K562 (cell line): ENCODE results near the gene PPM1F. TPM values are rescaled to one million over a fixed set of nuclear protein-coding genes. Genes with fewer than 3 reads are reported as not detected.
A peak's percentile ranks its signal among the peaks of the same experiment; 100 is the strongest.

Source experiments
- ATAC-seq: fragments of 200-7000 bp; cut with Tn5 transposase; 3 replicates; pipeline ENCODE4 v1.9.1; 2020; ENCODE audit warnings: moderate library complexity
- BruUV-seq: library from RNA; stranded (reverse); fragments of 400-500 nt; replicated peaks from 2 replicates; lab custom pipeline; 2021; lab: Mats Ljungman, UMichigan
- CTCF ChIA-PET: fragments of 300-600 bp; formaldehyde crosslinking; extraction: SDS; loops from one replicate; lab custom pipeline; 2021; ENCODE audit warnings: low intra/inter-chr PET ratio; lab: Yijun Ruan, JAX
- POLR2A ChIA-PET: fragments of 300-600, 350-650 bp; sonication (Branson Sonifier 250); formaldehyde crosslinking; extraction: SDS; loops from one replicate; lab custom pipeline; 2021; ENCODE audit warnings: antibody characterized with exemption, inconsistent platforms; lab: Yijun Ruan, JAX
- DNase-seq, 4 experiments: peaks; one replicate each; pipeline versions ENCODE4 v3.0.0 to v3.0.0-alpha.2; 2011 to 2018; ENCODE audit warnings: low spot score in 3 of 4, mixed read lengths in 3 of 4; ENCODE audit errors: extremely low read depth in 1 of 4
- FAIRE-seq: peaks from 2 replicates; lab custom pipeline; 2011; peaks lifted over from hg19 to GRCh38; lab: Jason Lieb, UNC
- H2AFZ ChIP-seq: 2 replicates; pipeline ENCODE4 v1.6.0; 2011; ENCODE audit warnings: low read depth, low read length, control low read depth, inconsistent platforms
- H3K27ac ChIP-seq: fragments of 200-600 bp; 3 replicates; pipeline ENCODE4 v1.8.0; 2011; ENCODE audit warnings: low read depth, mild to moderate bottlenecking, control low read depth, inconsistent platforms, low read length, moderate library complexity, mixed read lengths; ENCODE audit errors: extremely low read depth
- H3K27me3 ChIP-seq, 2 experiments: fragments of 300-600 bp in 1 of 2; 2 replicates in 1 of 2; 3 replicates in 1 of 2; pipeline versions ENCODE4 v1.6.0 to v1.8.0; 2011; ENCODE audit warnings: inconsistent platforms in 2 of 2, low read length in 2 of 2, mild to moderate bottlenecking in 1 of 2, mixed read lengths in 1 of 2, moderate library complexity in 1 of 2; ENCODE audit not compliant: control insufficient read depth in 2 of 2, insufficient read depth in 2 of 2
- H3K36me3 ChIP-seq: fragments of 300-600 bp; 3 replicates; pipeline ENCODE4 v1.8.0; 2011; ENCODE audit warnings: mild to moderate bottlenecking, low read length, inconsistent platforms; ENCODE audit not compliant: control insufficient read depth, insufficient read depth
- H3K4me1 ChIP-seq, 2 experiments: fragments of 200-600 bp in 1 of 2; replicated peaks in 1 of 2; 2 replicates in 1 of 2; 3 replicates in 1 of 2; pipeline versions ENCODE4 v1.5.1 to v1.8.0; 2011; ENCODE audit warnings: inconsistent platforms in 2 of 2, low read length in 2 of 2, mild to moderate bottlenecking in 1 of 2, mixed read lengths in 1 of 2, moderate library complexity in 1 of 2; ENCODE audit not compliant: control insufficient read depth in 2 of 2, insufficient read depth in 2 of 2
- H3K4me2 ChIP-seq: 2 replicates; pipeline ENCODE4 v1.6.1; 2011; ENCODE audit warnings: low read length, control low read depth, inconsistent platforms, mixed read lengths; ENCODE audit not compliant: insufficient read depth
- H3K4me3 ChIP-seq: fragments of 200-600 bp; sonication (generic), shearing (Covaris generic); 2 replicates; pipeline ENCODE4 v1.5.1; 2016; ENCODE audit warnings: control low read depth, inconsistent platforms
- H3K79me2 ChIP-seq: fragments of 200-600 bp; 3 replicates; pipeline ENCODE4 v1.8.0; 2011; ENCODE audit warnings: low read length, inconsistent platforms; ENCODE audit not compliant: control insufficient read depth, insufficient read depth
- H3K9ac ChIP-seq, 2 experiments: 2 replicates each; pipeline versions ENCODE4 v1.6.0 to v1.6.1; 2011; ENCODE audit warnings: low read depth in 2 of 2, low read length in 2 of 2, control low read depth in 1 of 2, inconsistent platforms in 1 of 2, mild to moderate bottlenecking in 1 of 2, mixed read lengths in 1 of 2; ENCODE audit not compliant: insufficient read depth in 1 of 2
- H3K9me1 ChIP-seq: one replicate; pipeline ENCODE4 v1.6.0; 2011; ENCODE audit warnings: inconsistent platforms, mild to moderate bottlenecking, low read length, moderate library complexity; ENCODE audit not compliant: control insufficient read depth, insufficient read depth
- H3K9me3 ChIP-seq: replicated peaks from 2 replicates; pipeline ENCODE4 v1.5.1; 2011; ENCODE audit warnings: low read depth, low read length, inconsistent platforms; ENCODE audit not compliant: control insufficient read depth, insufficient read depth
- H4K20me1 ChIP-seq: replicated peaks from 2 replicates; pipeline ENCODE4 v1.6.1; 2011; ENCODE audit warnings: low read length, inconsistent platforms, mixed read lengths; ENCODE audit not compliant: control insufficient read depth, insufficient read depth
- CTBP1 ChIP-seq: fragments of 450-650 bp; IDR thresholded peaks from 2 replicates; pipeline ENCODE4 v1.6.1; 2016; ENCODE audit warnings: borderline replicate concordance
- EP300 ChIP-seq: IDR thresholded peaks from 2 replicates; pipeline ENCODE4 v1.6.1; 2012; ENCODE audit warnings: low read length, improper control_type of control experiment
- ESRRB ChIP-seq: fragments of 250-450 bp; sonication (Bioruptor Pico); IDR thresholded peaks from 2 replicates; pipeline ENCODE4 v1.5.0; 2020; ENCODE audit warnings: mild to moderate bottlenecking, moderate library complexity, borderline replicate concordance
- RFX1 ChIP-seq: fragments of 450-650 bp; IDR thresholded peaks from 2 replicates; pipeline ENCODE4 v1.6.1; 2016; ENCODE audit warnings: mild to moderate bottlenecking, moderate library complexity
- SOX6 ChIP-seq: fragments of 450-650 bp; IDR thresholded peaks from 2 replicates; pipeline ENCODE4 v1.6.1; 2014; ENCODE audit warnings: mild to moderate bottlenecking
- TCF7L2 ChIP-seq: fragments of 150-350 bp; IDR thresholded peaks from 2 replicates; pipeline ENCODE4 v1.6.1; 2016; ENCODE audit warnings: low read depth, mild to moderate bottlenecking, low read length, moderate library complexity
- YBX1 ChIP-seq: fragments of 450-650 bp; IDR thresholded peaks from 2 replicates; pipeline ENCODE4 v1.7.1; 2016; ENCODE audit warnings: mild to moderate bottlenecking
- ZBTB8A ChIP-seq: fragments of 450-650 bp; IDR thresholded peaks from 2 replicates; pipeline ENCODE4 v1.6.1; 2018; ENCODE audit warnings: mild to moderate bottlenecking, moderate library complexity; ENCODE audit not compliant: partially characterized antibody
- ZNF24 ChIP-seq: fragments of 450-650 bp; IDR thresholded peaks from 2 replicates; pipeline ENCODE4 v1.6.1; 2016
- WGBS: fragments of 100-300 bp; shearing (Covaris generic); methylation state at CpG from one replicate; pipeline ENCODE4 v1.1.6; 2016; ENCODE audit warnings: low coverage, mixed read lengths; ENCODE audit not compliant: insufficient coverage; ENCODE audit errors: missing lambda C conversion rate; 5-methylcytosine and 5-hydroxymethylcytosine counted together
- in situ Hi-C: fragments of 300-500 bp; cut with MboI; formaldehyde crosslinking; loops from 4 replicates; pipeline ENCODE4 v1.15.0; 2018; ENCODE audit warnings: inconsistent platforms, mixed read lengths
- intact Hi-C: fragments of 100-400 bp; cut with micrococcal nuclease; formaldehyde crosslinking; loops from 2 replicates; pipeline ENCODE4 v1.14.2; 2022
- polyA plus RNA-seq, 8 experiments: library from polyadenylated mRNA; depleted of rRNA in 4 of 8; stranded (reverse) in 5 of 8; unstranded in 3 of 8; fragments of >200 nt; fragmentation: Nextera tagmentation in 2 of 8; fragmentation: Illumina TruSeq in 1 of 8; extraction: Ambion mirVana in 2 of 8; extraction: Trizol in 1 of 8; gene quantifications; 2 replicates each; pipeline versions ENCODE4 v1.2.1 to v1.2.3, GENCODE V29; 2011 to 2014; ENCODE audit warnings: inconsistent platforms in 1 of 8, missing spikeins in 1 of 8
- total RNA-seq, 7 experiments: library from RNA; depleted of rRNA in 6 of 7; stranded (reverse); fragments of >200 nt in 6 of 7; fragmentation: Illumina TruSeq in 2 of 7; extraction: Trizol in 2 of 7; gene quantifications; 2 replicates each; pipeline versions ENCODE4 v1.2.1 to v1.2.3, GENCODE V29; 2011 to 2021; ENCODE audit warnings: low replicate concordance in 1 of 7
- TF ChIP-seq, protein P1 (sequence below): fragments of 200-600 bp; sonication (generic); IDR thresholded peaks from one replicate; pipeline ENCODE4 v1.6.1; 2012; ENCODE audit warnings: mild to moderate bottlenecking, low read depth, low read length, inconsistent platforms

PPM1F gene
- total and polyA plus RNA-seq, 9 of the 15 experiments (the other 6 are each of a cell fraction or from before 2014, with no cell fraction given): 2.1 to 159 (median 64.0) TPM

DNA sequence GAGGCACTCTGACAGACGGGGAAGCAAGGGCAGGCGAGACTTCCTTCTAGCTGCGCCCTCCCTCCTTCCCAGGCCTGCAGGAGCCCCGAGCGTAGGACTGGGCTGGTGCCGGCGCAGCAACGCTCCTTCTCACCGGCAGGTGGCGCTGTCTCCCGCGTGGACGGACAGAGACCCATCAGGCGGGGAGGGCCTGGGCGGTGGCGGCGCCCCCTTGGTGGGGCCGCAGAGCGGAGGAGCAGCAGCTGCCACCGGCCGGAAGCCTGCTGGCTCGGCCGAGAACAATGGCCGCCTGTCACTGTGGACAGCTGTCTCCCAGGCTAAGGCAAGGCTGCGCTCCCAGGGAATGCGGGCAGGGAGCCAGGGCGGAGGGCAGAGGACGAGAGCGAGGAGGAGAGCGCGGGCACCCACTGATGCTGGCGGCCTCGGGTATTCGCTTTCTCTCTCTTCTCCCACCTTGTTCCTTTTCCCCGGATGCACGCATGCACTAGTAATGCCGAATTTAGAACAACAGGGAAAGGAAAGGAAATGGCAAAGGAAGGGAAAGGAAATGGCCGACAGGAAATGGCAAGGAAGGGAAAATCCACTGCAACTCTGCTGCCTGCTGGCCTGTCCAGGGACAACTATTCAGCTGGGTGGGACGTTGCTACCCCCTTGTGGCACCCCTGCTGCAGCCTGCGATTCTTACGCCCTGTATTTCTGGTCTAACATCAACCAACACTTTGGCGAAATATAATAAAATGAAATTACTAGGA lies 14.4 kb downstream of the PPM1F start:
- peak; percentile 100 for DNase-seq
- WGBS: 5% methylated on average over 42 of the region's 42 CpGs
- in situ Hi-C loops: loop anchor here (25.0 kb wide), 3 partner anchors 401 to 801 kb away; partner anchors contain the start of gene HIC2
- TF ChIP-seq ZNF24 (no peak), RFX1 (no peak), SOX6 (no peak), ZBTB8A (no peak), CTBP1 (no peak), ESRRB (no peak), YBX1 (no peak), EP300 (peak; percentile 83), TCF7L2 (peak; percentile 55; the same call in 1 of the 2 replicates)
- TF ChIP-seq, protein P1, sequence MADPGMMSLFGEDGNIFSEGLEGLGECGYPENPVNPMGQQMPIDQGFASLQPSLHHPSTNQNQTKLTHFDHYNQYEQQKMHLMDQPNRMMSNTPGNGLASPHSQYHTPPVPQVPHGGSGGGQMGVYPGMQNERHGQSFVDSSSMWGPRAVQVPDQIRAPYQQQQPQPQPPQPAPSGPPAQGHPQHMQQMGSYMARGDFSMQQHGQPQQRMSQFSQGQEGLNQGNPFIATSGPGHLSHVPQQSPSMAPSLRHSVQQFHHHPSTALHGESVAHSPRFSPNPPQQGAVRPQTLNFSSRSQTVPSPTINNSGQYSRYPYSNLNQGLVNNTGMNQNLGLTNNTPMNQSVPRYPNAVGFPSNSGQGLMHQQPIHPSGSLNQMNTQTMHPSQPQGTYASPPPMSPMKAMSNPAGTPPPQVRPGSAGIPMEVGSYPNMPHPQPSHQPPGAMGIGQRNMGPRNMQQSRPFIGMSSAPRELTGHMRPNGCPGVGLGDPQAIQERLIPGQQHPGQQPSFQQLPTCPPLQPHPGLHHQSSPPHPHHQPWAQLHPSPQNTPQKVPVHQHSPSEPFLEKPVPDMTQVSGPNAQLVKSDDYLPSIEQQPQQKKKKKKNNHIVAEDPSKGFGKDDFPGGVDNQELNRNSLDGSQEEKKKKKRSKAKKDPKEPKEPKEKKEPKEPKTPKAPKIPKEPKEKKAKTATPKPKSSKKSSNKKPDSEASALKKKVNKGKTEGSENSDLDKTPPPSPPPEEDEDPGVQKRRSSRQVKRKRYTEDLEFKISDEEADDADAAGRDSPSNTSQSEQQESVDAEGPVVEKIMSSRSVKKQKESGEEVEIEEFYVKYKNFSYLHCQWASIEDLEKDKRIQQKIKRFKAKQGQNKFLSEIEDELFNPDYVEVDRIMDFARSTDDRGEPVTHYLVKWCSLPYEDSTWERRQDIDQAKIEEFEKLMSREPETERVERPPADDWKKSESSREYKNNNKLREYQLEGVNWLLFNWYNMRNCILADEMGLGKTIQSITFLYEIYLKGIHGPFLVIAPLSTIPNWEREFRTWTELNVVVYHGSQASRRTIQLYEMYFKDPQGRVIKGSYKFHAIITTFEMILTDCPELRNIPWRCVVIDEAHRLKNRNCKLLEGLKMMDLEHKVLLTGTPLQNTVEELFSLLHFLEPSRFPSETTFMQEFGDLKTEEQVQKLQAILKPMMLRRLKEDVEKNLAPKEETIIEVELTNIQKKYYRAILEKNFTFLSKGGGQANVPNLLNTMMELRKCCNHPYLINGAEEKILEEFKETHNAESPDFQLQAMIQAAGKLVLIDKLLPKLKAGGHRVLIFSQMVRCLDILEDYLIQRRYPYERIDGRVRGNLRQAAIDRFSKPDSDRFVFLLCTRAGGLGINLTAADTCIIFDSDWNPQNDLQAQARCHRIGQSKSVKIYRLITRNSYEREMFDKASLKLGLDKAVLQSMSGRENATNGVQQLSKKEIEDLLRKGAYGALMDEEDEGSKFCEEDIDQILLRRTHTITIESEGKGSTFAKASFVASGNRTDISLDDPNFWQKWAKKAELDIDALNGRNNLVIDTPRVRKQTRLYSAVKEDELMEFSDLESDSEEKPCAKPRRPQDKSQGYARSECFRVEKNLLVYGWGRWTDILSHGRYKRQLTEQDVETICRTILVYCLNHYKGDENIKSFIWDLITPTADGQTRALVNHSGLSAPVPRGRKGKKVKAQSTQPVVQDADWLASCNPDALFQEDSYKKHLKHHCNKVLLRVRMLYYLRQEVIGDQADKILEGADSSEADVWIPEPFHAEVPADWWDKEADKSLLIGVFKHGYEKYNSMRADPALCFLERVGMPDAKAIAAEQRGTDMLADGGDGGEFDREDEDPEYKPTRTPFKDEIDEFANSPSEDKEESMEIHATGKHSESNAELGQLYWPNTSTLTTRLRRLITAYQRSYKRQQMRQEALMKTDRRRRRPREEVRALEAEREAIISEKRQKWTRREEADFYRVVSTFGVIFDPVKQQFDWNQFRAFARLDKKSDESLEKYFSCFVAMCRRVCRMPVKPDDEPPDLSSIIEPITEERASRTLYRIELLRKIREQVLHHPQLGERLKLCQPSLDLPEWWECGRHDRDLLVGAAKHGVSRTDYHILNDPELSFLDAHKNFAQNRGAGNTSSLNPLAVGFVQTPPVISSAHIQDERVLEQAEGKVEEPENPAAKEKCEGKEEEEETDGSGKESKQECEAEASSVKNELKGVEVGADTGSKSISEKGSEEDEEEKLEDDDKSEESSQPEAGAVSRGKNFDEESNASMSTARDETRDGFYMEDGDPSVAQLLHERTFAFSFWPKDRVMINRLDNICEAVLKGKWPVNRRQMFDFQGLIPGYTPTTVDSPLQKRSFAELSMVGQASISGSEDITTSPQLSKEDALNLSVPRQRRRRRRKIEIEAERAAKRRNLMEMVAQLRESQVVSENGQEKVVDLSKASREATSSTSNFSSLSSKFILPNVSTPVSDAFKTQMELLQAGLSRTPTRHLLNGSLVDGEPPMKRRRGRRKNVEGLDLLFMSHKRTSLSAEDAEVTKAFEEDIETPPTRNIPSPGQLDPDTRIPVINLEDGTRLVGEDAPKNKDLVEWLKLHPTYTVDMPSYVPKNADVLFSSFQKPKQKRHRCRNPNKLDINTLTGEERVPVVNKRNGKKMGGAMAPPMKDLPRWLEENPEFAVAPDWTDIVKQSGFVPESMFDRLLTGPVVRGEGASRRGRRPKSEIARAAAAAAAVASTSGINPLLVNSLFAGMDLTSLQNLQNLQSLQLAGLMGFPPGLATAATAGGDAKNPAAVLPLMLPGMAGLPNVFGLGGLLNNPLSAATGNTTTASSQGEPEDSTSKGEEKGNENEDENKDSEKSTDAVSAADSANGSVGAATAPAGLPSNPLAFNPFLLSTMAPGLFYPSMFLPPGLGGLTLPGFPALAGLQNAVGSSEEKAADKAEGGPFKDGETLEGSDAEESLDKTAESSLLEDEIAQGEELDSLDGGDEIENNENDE: no peak

More for the DNA sequence above, 14.4 kb downstream of the PPM1F start:
- POLR2A ChIA-PET: interaction anchor here (0.6 to 49.7 kb wide), 52 partner anchors 5 to 1070 kb away, joined by 3 to 1041 read pairs (median 4); partner anchors contain the start of genes MAPK1, PPIL2, PPM1F and SDF2L1
- Histone ChIP-seq H3K36me3 (peaks cover 83% of the 10 kb centered on the region), H3K79me2 (peaks cover 4% of the 10 kb centered on the region; the same call in 1 of the 3 replicates), H3K4me1 (peaks cover 12 to 52% of the 10 kb centered on the region in 2 experiments), H3K4me2 (peak overlapping the region; percentile 94), H3K9me1 (peaks cover 8% of the 10 kb centered on the region), H4K20me1 (peaks cover 10% of the 10 kb centered on the region; the same call in 1 of the 2 replicates), H3K9me3 (no peaks in the 10 kb centered on the region), H3K4me3 (peak overlapping the region; percentile 45), H3K27ac (peak overlapping the region; percentile 85), H3K9ac (peak overlapping the region; percentile 85 to 92), H3K27me3 (no peaks in the 10 kb centered on the region), H2AFZ (peak overlapping the region; percentile 96)
- intact Hi-C loops: loop anchor here (1.0 to 5.0 kb wide), 11 partner anchors 15 to 278 kb away; partner anchors contain the start of genes MAPK1, PPIL2, PPM1F and TOP3B
- ATAC-seq: peak; percentile 97
- peak; percentile 98 for FAIRE-seq
- CTCF ChIA-PET: interaction anchor here (0.6 to 9.2 kb wide), 33 partner anchors 8 to 1556 kb away, joined by 3 to 609 read pairs (median 4); partner anchors contain the start of genes MAPK1, PPIL2, PPM1F and SDF2L1
- no TSS peak for BruUV-seq
